Skin epidermis (tissue), 12 donors: ENCODE data around the gene LPIN2.
A peak's percentile ranks its signal among the peaks of the same experiment; 100 is the strongest.
"Not testable (repeated sequence)": the region's sequence is repeated elsewhere in the genome, so short reads cannot be mapped to it uniquely, and the experiment has no call there.

Experiments
- H3K27ac ChIP-seq, 21 experiments: fragments of 200-600 bp; sonication (generic) in 11 of 21; one replicate each; pipeline ENCODE4 v1.5.0; 2020; ENCODE audit warnings: mild to moderate bottlenecking in 3 of 21, inconsistent platforms in 2 of 21, moderate library complexity in 2 of 21
- H3K4me3 ChIP-seq, 7 experiments: fragments of 200-600 bp; sonication (generic) in 2 of 7; one replicate each; pipeline ENCODE4 v1.5.0; 2020; ENCODE audit warnings: inconsistent platforms in 2 of 7, mild to moderate bottlenecking in 2 of 7, moderate library complexity in 1 of 7

LPIN2 gene

DNA sequence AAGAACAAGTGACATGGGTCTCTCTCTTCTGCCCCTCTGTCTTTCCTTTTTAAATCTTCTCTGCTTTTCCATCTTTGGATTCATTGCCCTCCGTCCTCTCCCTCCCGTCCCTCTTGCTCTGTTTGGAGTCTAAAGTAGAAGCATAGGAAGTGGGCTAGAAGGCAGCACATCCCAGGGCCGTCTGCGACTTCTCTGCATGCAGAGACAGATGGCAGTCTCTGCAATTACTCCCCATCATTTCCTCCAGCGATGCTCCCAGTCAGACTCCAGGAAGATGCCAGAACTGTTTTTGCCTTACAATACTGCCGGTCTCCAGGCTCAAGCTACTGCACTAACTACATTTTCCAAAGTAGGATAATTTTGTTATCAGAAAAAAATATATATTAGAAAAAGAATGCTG, 35.2 kb upstream of the LPIN2 start:
- Histone ChIP-seq H3K4me3 (no peak overlapping the region), H3K27ac (no peak overlapping the region)

DNA sequence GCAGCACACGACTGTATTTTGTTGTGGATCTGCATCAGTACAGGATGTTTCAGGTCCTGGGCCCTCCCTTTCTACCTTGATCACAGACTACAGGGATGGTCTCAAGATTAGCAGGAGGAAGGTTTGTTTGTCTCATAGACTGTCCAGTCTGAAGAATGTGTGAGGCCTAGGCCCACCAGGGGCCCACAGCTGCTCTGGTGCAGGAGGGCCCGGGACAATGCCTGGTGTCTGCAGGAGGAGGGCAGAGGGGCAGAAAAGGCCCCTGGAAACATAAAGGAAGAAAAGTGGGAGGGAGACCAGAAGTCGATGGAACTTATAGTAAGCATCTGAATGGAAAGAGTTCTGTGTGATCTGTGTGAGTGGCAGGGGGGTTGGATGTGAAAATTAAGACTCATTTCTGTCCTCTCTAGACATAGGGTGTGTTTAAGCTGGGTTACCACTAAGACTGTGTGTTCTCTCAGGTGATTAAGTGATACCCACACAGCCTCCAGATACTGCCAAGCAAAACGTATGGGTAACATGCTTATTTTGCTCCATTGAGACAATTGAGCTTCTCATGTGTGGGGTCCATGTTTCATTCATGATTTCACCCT, 33.4 kb upstream of the LPIN2 start:
- H3K27ac ChIP-seq: no peak overlapping the region

DNA sequence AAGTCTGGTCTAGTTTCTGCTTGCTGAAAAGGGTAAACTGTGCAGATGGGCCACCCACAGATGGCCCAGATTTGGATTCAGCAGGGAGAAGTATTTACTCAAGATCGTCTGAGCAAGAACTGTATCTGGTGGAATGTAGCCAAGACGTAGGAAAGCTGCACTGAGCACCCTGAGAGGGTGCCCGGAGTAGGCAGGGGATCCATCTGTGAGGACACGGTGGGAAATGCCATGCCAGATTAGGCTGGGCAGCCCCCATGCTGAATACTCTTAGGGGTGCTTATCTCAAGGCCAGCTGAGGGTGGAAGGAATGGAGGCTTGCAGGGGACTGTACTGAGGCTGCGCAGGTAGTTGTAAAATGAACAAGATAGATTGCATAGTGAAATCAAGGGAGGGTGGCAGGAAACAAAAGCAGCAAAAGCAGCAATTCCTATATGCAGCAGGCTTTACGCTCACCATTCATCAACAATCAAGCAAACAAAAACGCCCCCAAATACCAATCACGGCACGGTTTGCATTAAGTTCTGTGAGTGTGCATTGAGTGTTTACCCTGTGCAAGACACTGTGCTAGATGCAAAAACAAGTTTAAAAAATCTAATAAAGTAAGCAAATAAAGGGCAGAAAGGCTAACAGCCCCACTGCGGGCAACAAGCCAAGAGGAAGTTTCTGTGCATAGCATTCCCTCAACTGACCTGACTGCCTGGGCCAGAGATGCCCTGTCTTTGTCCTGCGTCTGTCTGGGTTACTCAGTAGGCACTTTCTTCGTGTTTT, 32.2 kb upstream of the LPIN2 start:
- no peak overlapping the region for H3K27ac ChIP-seq

More for the DNA sequence above, 33.4 kb upstream of the LPIN2 start:
- no peak overlapping the region for H3K4me3 ChIP-seq

DNA sequence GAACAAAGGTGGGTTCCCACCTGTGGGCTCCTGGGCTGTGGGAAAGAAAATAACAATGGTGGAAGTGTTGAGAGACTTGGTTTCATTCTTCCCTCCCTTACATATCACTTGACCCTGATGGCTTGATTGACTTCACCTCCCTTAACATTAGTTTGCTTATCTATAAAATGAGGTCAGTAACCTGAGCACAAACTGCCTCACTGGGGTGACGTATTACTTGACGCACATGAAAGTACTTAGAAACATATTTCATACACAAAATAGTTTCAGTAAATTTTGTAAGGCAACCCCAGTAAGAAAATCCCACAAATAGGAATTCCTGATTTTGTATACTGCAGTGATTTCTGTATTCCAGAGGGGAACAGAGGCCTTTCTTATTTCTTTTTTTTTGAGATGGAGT, 29.4 kb upstream of the LPIN2 start:
- no peak overlapping the region for H3K4me3 ChIP-seq
- no peak overlapping the region for H3K27ac ChIP-seq

More for the DNA sequence above, 32.2 kb upstream of the LPIN2 start:
- no peak overlapping the region for H3K4me3 ChIP-seq

DNA sequence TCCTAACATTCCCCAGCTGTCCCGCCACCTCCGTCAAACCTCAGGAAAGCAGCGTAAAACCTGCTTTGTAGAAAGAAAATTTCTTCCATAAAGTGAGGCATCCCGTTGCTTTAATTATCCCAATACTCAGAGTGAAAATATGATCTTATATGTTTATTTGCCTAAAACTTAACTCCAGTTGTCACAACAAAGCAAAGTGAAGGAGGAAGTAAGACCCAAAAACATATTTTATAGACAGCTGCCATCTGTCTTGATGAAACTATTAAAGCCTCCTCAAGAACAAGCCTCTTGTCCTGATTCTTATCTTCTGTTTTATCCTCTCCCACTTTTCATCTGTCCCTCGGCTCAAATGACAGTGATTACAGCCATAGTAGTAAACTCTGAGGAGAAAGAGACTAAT, 28.9 kb upstream of the LPIN2 start:
- Histone ChIP-seq H3K27ac (no peak overlapping the region), H3K4me3 (no peak overlapping the region)

DNA sequence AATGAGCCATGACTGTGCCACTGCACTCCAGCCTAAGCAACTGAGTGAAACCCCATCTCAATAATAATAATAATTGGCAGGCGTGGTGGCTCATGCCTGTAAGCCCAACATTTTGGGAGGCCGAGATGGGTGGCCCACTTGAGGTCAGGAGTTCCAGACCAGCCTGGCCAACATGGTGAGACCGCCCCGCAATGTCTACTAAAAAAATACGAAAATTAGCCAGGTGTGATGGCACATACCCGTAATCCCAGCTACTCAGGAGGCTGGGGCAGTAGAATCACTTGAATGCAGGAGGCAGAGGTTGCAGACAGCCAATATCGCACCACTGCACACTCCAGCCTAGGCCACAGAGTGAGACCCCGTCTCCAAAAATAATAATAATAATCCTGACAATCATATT, 27.9 kb upstream of the LPIN2 start:
- H3K4me3 ChIP-seq: no peak overlapping the region
- no peak overlapping the region for H3K27ac ChIP-seq

DNA sequence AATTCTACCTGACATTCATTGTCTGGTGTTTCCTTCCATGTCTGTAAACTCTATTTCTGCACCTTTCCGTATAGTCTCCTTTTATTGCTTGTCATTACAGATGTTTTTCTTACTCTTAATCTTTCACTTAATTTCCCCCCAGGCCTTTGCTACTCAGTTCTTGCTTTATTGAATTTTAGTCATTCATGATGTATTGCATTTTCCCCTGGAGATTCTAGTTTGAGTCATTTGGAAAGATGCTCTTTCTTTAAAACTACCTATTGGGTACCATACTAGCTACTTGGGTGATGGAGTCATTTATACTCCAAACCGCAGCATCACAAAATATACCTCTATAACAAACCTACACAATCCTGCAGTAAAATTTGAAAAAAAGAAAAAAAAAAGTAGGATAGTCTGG, 27.2 kb upstream of the LPIN2 start:
- Histone ChIP-seq H3K4me3 (no peak overlapping the region), H3K27ac (no peak overlapping the region)

DNA sequence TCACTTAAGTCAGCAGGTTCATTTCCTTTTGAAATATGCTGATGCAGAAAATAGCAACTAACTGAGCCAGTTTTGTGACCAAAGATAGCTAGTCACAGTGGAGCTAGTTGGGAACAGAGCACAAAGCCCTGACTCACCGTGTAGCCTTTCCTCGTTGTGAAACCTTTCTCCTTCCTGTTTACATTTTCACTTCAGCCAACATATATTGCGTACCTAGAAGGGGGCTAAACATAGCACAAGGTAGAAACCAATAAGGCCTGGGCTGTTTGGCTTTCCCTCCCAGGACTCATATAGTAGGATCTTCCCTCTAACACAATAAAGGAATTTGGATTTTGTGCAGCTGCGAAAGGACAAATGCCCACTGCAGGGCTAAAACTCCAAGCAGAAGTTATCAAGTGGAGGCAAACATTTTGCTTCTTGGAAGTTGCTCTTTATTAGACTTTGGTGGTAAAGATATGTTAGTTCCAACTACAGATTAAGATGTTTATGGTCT, 24.5 kb upstream of the LPIN2 start:
- peak overlapping the region in 3 of 21 experiments; percentile 39 to 62 (median 42) for H3K27ac ChIP-seq
- no peak overlapping the region for H3K4me3 ChIP-seq

DNA sequence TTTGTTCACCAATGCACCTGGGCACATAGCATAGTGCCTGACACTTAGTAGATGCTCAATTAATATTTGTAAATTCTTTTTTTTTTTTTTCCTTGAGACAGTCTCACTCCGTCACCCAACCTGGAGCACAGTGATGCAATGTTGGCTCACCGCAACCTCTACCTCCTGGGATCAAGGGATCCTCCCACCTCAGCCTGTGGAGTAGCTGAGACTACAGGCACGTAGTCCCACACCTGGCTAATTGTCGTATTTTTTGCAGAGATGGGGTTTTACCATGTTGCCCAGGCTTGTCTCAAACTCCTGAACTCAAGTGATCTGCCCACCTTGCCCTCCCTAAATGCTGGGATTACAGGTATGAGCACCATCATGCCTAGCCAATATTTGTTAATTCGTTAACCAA, 23.2 kb upstream of the LPIN2 start:
- H3K4me3 ChIP-seq: no peak overlapping the region
- H3K27ac ChIP-seq: peak overlapping the region in 1 of 21 experiments; percentile 6

DNA sequence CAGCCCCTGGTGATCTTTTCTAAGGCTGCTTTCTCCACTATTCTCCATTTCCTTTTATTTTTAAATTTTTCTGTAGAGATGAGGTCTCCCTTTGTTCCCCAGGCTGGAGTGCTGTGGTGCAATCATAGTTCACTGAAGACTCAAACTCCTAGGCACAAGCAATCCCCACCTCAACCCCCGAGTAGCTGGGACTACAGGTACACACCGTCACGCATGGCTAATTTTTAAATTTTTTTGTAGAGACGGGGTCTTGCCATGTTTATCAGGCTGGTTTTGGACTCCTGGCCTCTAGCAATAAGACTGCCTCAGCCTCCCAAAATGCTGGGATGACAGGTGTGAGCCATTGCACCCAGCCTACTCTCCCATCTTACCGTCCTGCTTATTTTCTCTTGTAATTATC, 22.7 kb upstream of the LPIN2 start:
- no peak overlapping the region for H3K4me3 ChIP-seq

DNA sequence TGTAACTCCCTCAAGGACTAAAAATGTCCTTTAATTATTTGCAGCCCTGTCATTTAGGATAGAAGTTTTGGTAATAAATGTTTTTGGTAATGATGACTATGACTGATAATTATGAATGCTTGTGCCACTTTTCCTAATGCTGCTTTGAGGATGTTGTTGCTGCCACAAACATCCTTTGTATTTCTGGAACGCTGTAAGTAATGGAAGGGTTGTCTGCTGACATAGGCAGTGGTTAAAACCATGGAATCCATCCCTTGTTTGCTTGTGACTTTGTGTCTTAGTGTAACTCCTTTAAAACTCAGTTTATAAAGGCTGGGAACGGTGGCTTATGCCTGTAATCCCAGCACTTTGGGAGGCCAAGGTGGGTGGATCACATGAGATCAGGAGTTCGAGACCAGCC, 19.8 kb upstream of the LPIN2 start:
- H3K27ac ChIP-seq: no peak overlapping the region

More for the DNA sequence above, 22.7 kb upstream of the LPIN2 start:
- H3K27ac ChIP-seq: no peak overlapping the region

DNA sequence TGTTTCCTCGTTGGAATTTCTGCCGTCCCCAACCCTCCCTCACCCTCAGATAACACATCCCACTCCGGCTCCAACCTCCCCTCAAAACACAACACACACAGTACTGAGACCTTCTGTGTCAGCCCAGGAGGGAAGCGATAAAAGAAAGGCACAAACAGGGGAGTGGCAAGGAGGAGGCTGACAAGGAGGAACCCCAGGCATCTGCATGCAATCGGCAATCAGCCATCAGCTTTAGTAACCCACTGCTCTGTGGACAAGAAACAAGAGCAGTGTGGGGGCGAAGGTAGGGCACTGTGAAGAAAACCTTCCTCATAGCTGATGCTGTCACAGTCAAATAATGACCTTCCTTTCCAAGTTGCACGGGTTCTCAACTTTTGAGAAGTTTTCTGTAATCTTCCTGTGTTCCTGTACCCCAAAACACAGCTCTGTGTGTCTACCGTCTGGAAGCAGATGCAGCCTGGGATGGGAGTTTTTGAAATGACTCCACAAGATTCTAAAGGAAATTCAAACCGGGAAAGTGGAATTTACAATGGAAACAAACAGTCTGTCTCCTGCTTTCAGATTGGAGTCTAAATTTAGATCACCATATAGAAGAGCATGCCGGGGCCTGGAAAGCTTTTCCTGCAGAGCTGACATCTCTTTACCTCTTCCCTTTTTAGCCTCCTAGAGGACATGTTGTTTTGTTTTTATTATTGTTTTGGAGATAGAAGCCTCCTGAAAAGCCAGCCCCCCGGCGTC, 16.4 kb upstream of the LPIN2 start:
- Histone ChIP-seq H3K27ac (no peak overlapping the region), H3K4me3 (no peak overlapping the region)

More for the DNA sequence above, 19.8 kb upstream of the LPIN2 start:
- no peak overlapping the region for H3K4me3 ChIP-seq

DNA sequence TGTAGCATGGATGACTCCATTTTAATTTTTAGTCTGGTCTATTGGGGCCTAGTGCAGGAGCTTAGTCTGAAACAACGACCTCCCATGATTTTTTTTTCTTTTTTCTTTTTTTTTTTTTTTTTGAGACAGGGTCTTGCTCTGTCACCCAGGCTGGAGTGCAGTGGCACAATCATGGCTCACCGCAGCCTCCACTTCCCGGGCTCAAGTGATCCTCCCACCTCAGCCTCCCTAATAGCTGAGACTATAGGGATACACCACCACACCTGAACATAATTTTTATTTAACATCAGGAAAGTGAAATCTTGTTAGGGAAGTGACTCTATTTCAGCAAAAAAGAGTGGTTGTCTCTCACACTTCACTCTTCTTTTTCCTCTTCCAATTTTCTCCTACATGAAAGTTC, 15.2 kb upstream of the LPIN2 start:
- not testable (repeated sequence) for H3K4me3 ChIP-seq
- peak overlapping the region in 1 of 21 experiments; percentile 44 for H3K27ac ChIP-seq

DNA sequence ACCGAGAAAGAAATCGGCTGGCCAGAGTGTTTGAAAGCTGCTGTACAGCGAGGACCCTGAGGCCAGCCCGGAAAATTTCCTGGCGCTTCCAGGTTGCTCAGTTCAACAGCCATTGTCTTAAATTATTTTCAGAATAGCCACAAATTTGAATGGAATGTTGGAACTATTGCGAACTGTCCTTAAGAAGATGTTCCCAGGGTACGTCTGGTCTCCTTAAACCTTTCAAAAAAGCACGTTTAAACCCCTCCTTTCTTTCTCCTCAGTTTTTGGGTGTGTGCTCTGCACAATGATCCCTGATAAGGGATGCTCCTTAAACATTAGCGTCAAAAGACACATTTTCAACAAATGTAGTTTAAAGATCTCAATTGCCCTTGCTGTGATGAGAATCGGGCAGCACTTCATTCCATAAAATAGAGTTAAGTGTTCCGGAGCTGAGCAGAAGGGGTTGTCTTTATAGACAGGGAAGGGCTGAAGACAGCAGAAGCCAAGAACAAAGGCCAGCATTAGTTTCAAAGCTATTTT, 14.5 kb upstream of the LPIN2 start:
- Histone ChIP-seq H3K27ac (peak overlapping the region in 1 of 21 experiments; percentile 44), H3K4me3 (no peak overlapping the region)

DNA sequence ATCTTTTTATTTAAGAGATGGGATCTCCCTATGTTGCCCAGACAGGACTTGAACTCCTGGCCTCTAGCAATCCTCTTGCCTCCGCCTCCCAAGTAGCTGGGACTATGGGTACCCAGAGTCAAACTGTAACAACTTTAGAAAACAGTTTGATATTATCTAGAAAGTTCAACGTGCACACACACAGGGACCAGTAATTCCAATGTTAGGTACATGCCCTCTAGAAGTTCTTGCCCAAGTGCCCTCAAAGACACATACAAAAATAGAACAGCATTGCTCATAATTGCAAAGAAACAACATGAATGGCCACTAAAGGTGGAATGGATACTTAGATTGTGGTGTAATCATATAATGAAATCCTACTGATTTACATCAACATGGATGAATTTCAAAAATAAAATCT, 12.6 kb upstream of the LPIN2 start:
- Histone ChIP-seq H3K27ac (no peak overlapping the region), H3K4me3 (no peak overlapping the region)

DNA sequence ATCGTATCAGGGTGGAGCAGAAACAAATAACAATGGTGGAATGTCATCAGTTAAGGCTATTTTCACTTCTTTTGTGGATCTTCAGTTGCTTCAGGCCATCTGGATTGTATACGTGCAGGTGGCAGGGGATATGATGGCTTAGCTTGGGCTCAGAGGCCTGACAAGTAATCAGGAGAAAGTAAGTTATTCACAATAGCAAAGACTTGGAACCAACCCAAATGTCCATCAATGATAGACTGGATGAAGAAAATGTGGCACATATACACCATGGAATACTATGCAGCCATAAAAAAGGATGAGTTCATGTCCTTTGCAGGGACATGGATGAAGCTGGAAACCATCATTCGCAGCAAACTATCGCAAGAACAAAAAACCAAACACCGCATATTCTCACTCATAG, 10.7 kb upstream of the LPIN2 start:
- H3K27ac ChIP-seq, H3K4me3 ChIP-seq: not testable (repeated sequence)

DNA sequence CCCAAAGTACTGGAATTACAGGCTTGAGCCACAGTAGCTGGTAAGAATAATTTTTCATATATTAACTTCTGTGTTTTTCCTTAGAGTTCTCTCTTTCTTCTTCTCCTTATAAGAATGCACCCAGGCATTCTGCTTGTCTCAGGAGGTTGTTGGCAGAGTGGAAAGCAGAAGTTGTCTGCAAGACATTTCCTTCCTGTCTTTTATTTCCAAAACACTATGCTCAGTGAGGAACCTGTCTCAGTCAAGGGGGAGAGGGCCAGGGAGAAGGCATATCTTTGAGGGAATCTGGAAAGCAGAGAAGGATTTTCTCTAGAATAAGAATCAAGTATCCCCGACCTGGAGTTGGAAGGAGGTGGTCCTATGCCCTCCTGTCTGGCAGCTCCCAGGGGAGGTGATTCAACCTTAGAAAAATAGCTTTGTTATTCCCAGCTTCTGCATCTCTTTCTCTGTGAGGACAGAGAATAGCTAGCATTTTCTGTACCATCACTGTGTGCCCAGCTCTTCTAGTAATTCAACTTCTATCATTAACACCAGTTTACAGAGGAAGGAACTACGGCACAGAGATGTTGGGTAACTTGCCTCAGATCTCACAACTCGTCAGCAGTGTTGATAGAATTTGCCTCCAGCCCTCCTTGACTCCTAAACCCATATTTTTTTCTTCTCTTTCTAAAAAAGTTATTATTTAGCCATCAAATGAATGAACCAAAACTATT, 3.8 kb upstream of the LPIN2 start:
- H3K27ac ChIP-seq: peak overlapping the region in 12 of 21 experiments; percentile 10 to 73 (median 48)

DNA sequence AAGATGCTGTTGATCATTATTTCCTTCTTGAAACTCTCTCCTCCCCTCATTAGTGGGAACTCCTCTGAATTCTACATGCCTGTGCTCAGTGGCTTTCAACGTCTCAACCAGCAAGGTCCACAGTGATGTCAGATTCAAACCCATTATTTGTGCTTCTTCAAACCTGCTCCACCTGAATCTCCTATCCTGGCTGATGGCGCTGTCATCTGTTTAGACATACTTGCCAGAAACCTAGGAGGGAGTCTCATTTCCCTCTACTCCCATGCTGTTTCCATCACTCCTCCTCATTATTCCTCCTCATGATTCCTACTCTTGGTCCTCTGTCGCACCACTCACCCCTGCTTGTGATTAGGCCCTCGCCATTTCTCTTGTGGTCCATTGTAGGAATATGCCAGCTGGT, 2.9 kb upstream of the LPIN2 start:
- no peak overlapping the region for H3K4me3 ChIP-seq
- H3K27ac ChIP-seq: peak overlapping the region in 13 of 21 experiments; percentile 2 to 60 (median 34)

More for the DNA sequence above, 3.8 kb upstream of the LPIN2 start:
- H3K4me3 ChIP-seq: no peak overlapping the region

DNA sequence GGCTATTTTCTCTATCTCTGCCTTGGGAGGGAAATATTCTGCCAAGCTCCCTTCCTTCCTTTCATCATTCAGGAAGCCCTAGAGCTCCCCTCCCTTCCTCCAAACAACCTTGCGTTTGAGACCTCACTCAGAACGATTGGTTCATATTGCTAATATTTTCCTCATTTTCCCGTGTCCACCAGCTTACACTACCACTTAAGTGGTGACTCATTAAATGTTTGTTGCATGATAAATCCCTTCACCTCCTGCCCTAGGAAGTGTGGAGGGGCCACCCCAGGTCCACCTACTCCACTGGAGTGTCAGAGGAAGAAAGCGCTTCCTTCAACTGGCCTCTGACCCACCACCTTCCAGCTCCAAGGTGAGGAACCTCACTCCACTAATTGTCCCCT, 2.3 kb upstream of the LPIN2 start:
- Histone ChIP-seq H3K27ac (peak overlapping the region in 17 of 21 experiments; percentile 1 to 75 (median 19)), H3K4me3 (no peak overlapping the region)
